ENCODE data around the gene DSCAM.

The DSCAM gene

DNA sequence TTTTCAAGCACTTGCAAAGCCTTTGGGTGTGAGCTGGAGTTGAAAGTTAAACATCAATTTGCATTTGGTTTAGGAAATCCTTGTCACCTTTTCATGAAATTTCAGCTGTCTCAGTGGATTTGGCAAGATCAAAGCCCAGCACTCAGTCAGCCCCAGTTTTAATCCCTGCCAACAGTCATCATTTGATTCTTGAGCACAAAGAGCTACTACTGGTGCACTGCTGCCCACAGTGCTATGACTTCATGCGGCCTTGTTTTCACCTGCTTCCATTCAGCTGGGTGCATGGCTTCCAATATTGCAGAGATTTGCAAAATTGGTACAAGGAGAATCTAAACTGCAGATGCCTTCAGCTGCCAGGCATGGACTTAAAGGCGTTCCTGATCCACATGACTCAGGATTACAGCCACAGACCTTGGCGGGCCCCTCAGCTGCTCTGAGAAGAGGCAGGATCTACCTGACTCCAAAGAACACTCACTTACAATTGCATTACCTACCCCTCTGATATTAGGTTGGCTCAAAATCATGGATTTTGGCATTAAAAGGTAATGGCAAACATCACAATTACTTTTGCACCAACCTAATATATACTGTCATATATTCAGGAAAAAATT, 259.1 kb downstream of the DSCAM start:
- no peak for DNase-seq

DNA sequence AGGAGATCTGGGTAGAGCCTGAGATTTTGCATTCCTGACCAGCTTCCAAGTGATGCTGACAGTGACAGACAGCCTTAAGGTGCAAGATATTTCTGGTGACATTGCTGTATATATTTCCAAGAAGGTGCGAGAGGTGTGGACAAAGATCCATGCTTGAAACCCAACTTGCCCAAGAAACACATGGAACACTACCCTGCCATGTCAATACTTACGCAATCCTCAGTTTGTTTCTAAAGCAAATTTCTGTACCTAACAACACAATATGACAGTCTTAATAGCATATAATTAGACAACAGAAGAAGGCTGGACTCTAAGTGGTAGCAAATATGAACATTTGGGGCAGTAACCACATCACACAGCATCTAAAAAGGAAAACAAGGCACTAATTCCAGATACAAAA, 260.4 kb downstream of the DSCAM start:
- no peak for DNase-seq

DNA sequence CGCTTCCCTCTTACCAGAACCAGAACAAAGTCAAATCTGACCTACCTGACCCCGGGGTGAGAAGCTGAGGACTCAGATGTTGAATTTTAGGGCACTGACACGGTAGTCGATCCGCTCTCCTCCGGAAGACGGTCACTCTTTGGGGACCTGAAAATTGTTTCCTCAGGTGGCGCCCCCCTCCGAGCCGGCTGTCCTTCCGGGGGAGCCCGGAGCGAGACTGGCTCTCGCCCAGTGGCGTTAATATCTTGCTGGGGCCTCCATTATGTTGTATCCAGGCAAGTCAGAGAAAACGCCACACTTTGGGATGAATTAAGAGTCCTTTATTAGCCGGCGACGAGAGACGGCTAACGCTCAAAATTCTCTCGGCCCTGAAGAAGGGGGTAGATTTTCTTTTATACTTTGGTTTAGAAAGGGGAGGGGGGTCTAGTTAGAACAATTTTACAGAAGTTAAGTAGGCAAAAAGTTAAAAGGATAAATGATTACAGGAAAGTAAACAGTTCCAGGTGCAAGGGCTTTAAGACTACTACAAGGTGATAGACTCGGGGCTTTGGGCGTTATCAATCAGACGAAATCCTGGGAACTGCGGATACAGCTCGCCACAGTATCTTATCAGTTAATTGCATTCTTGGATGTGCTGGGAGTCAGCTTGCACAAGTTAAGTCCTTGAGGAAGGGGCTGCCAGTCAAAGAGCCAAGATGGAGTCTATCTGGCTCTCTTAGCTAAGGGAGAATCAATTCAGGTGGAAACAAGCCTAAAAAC, 269.5 kb downstream of the DSCAM start:
- no peak for DNase-seq

DNA sequence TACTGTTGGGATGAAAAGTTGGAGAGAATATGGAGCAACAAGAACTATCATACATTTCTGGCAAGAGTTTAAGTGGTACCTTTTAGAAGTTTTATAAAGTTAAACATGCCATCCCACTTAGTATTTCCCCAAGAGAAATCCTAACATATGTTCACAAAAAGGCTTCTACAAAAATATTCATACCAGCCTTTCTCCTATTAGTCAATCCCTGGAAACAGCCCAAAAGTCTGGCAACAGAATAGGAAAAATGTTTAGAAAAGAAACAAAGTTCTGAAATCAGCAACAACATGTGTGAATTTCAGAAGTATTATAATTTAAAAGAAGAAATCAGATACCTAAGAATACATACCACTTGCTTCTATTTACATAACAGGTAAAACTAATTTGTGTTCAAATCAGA, 271.0 kb downstream of the DSCAM start:
- DNase-seq: no peak

DNA sequence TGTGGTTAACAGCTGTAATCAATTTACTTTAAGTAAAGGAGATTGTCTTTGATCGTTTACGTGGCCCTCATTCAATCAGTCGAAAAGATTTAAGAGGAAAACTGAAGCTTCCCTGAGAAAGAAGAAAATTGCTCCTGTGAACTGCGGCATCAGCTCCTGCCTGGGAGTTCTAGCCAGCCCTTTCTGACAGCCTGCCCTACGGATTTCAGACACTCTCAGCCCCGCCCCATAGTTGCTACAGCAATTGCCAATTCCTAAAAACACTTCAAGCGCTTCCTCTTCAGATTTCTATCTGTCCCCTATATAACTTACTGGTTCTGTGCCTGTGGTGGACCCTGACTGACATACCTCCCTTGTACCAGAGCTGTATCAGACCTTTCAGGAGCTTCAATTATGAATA, 277.6 kb downstream of the DSCAM start:
- no peak for DNase-seq

GRCh38 chr21:40568807-40569206, 278.2 kb downstream of the DSCAM start:
- no peak for DNase-seq

GRCh38 chr21:40567501-40567900, 279.5 kb downstream of the DSCAM start:
- no peak for DNase-seq

GRCh38 chr21:40566486-40566885, 280.5 kb downstream of the DSCAM start:
- no peak for DNase-seq

DNA sequence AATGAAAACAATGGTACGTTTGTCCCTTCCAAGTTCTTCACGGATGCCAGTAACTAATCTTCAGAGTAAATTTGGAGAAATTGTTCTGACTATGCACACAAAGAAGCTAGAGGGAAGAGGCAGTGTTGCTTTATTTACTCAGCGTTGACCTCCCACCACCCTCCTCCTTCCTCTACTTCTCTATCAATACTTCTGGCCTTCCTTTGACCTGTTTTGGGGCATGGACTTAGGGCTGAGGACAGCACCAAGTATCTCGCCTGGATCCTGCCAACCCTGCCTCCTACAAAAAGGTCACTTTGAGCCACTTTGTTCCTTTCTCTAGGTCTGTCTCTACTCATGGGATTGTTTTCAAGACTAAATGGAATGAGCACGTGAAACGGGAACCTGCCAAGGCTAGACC, 282.6 kb downstream of the DSCAM start:
- no peak for DNase-seq

GRCh38 chr21:40563900-40564299, 283.1 kb downstream of the DSCAM start:
- no peak for DNase-seq

GRCh38 chr21:40562242-40563002, 284.5 kb downstream of the DSCAM start:
- DNase-seq: no peak

GRCh38 chr21:40556442-40556968, 290.5 kb downstream of the DSCAM start:
- DNase-seq: no peak

DNA sequence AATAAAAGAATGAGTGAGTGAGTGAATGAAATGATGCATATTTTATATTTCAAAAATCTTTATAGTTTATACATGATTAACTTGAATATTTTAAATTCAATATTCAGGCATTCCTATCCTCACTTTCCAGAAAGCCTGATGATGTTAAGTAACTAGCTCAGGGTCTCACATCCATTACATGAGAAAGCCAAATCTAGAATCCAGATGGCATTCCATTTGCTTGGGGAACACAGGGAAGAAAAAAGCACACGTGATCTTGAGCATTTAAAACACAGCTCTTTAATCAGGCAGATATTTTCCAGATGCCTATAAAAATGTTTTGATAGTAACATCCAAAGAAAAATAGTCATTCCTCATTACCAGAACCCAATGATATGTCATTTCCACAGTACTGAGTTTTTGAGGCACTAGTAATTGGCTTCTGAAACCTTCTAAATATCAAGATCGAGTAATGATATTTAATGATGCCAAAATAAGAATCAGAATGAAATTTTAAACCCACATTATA, 291.9 kb downstream of the DSCAM start:
- DNase-seq: no peak

- DNase-seq: no peak
Observed at GRCh38 chr21:40553781-40554180, 293.2 kb downstream of the DSCAM start.

DNA sequence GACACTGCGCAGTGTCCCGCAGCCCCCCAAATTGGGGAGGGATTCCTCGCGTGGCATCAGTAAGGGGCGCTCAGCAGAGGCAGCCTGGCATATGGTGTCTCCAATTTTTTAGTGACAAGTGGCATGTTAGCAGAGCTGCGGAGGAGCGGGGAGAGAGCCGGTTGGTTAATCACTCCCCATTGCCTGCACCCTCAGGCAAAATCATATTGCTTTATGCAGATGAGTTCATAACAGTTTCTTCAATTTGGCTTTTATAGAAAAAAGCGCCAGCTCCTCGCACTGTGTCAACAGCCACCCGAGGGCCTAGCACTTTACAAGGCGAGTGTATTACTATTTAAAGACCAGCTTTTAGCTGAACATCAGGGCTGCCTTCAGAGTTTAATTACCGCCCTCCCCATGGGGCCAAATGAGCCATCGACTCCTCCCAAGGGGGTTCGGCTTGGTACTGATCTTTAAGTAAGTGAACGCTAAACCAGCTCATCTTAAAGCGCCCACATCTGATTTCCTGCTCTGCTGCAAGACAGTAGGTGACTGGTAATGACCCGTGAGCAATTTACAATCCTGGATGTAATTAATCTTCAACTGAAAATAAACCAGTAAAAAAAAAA, 298.9 kb downstream of the DSCAM start:
- DNase-seq: no peak

DNA sequence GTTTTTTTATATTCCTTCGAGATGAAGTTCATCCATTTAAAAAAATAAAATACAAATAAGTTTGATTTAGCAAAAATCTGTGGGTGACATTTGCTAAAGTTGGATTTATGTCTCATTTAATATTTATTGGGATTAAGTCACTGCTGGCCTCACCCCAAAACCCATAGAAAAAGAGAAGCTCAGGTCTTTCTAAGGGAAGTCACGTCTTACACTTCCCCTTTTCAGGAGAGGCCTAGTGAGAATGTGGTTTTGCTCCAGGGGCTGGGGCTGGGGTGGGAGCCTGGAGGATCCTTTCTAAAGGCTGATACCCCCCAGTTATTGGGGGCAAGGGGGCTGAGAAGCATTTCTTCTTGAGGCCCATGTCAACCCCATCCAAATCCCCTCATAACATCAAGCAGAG, 300.3 kb downstream of the DSCAM start:
- no peak for DNase-seq

GRCh38 chr21:40540216-40540615, 306.7 kb downstream of the DSCAM start:
- no peak for DNase-seq

DNA sequence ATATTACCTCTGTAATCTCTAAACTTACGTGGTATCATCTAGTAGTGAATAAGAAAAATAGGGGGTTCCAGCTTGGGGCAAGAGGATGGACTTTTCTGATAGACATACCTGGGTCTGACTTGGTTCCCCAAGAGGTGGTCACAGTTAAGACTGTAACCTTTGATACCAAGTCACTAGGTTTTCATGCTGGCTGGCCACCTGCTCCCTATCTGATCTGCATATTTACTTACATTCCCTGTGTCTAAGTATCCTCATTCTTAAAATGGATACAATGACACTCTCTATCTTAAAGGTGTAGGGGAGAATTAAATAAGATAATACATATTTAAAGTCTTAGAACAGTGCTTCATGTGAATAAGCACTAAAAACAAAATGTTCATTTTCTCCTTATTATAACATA, 312.1 kb downstream of the DSCAM start:
- no peak for DNase-seq

DNA sequence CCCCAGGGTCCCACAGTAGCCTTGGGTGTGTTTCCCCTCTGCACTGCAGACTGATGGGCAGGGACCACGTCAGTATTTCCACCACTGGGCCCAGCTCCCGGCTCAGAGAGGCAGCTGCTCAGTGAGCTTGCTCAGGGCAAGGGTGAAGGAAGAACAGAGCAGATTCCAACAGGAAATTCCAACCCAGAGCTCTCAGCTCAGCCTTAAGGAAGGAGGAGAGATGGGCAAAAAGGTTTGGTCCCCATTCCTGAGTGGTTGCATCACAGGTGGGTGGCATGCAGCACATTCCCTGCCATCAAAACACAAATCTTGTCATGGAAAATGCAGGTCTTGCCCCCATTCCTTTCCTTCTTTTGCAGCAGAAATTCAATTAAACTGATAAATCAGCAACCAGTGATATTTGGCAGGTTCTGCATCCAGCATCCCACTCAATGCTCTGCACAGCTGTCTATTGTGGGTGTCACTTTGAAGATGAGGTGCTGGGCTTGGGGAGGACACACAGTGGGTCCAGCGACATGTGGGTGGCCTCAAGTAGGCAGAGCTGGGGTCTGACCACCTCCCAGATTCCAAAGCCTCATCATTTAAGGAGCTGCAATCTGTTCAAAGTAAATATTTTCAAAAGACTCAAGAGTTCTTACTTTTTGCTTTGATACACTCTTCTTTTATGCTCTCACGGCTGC, 315.4 kb downstream of the DSCAM start:
- DNase-seq: no peak

GRCh38 chr21:40531016-40531415, 315.9 kb downstream of the DSCAM start:
- DNase-seq: no peak

GRCh38 chr21:40517646-40518045, 329.3 kb downstream of the DSCAM start:
- no peak for DNase-seq

- no peak for DNase-seq
Observed at GRCh38 chr21:40516335-40516734, 330.6 kb downstream of the DSCAM start.

GRCh38 chr21:40512590-40512989, 334.4 kb downstream of the DSCAM start:
- no peak for DNase-seq
